Ishikawa (cell line): Measurements from ENCODE around the gene RPL13.

Experiments
- CREB1 ChIP-seq: IDR thresholded peaks from 2 replicates; pipeline ENCODE4 v1.6.1; 2012; ENCODE audit warnings: low read depth
- EP300 ChIP-seq: IDR thresholded peaks from 2 replicates; pipeline ENCODE4 v1.6.1; 2012; ENCODE audit warnings: borderline replicate concordance
- FOXM1 ChIP-seq: IDR thresholded peaks from 2 replicates; pipeline ENCODE4 v1.6.1; 2012; ENCODE audit warnings: low read depth, borderline replicate concordance
- MAX ChIP-seq: IDR thresholded peaks from 2 replicates; pipeline ENCODE4 v1.6.1; 2012
- NFIC ChIP-seq: IDR thresholded peaks from 2 replicates; pipeline ENCODE4 v1.6.1; 2012
- RAD21 ChIP-seq: IDR thresholded peaks from 2 replicates; pipeline ENCODE4 v1.6.1; 2012; ENCODE audit warnings: low read depth
- TAF1 ChIP-seq: IDR thresholded peaks from 2 replicates; pipeline ENCODE4 v1.6.1; 2012; ENCODE audit warnings: low read depth, mild to moderate bottlenecking
- TEAD4 ChIP-seq: IDR thresholded peaks from 2 replicates; pipeline ENCODE4 v1.6.1; 2012
- YY1 ChIP-seq: IDR thresholded peaks from 2 replicates; pipeline ENCODE4 v1.6.1; 2012; ENCODE audit warnings: low read depth
- ZBTB7A ChIP-seq: IDR thresholded peaks from 2 replicates; pipeline ENCODE4 v1.6.1; 2012; ENCODE audit warnings: low read depth
- TF ChIP-seq, protein P1 (sequence below): IDR thresholded peaks from 2 replicates; pipeline ENCODE4 v1.6.1; 2012
- TF ChIP-seq, protein P2 (sequence below): IDR thresholded peaks from 2 replicates; pipeline ENCODE4 v1.6.1; 2012; ENCODE audit warnings: low read depth, mild to moderate bottlenecking

- TF ChIP-seq TAF1 (no peak), CREB1 (no peak), RAD21 (no peak), FOXM1 (no peak), YY1 (no peak), MAX (no peak), NFIC (no peak), ZBTB7A (no peak), TEAD4 (no peak), EP300 (no peak)
- TF ChIP-seq, protein P1, sequence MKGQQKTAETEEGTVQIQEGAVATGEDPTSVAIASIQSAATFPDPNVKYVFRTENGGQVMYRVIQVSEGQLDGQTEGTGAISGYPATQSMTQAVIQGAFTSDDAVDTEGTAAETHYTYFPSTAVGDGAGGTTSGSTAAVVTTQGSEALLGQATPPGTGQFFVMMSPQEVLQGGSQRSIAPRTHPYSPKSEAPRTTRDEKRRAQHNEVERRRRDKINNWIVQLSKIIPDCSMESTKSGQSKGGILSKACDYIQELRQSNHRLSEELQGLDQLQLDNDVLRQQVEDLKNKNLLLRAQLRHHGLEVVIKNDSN = no peak
- TF ChIP-seq, protein P2, sequence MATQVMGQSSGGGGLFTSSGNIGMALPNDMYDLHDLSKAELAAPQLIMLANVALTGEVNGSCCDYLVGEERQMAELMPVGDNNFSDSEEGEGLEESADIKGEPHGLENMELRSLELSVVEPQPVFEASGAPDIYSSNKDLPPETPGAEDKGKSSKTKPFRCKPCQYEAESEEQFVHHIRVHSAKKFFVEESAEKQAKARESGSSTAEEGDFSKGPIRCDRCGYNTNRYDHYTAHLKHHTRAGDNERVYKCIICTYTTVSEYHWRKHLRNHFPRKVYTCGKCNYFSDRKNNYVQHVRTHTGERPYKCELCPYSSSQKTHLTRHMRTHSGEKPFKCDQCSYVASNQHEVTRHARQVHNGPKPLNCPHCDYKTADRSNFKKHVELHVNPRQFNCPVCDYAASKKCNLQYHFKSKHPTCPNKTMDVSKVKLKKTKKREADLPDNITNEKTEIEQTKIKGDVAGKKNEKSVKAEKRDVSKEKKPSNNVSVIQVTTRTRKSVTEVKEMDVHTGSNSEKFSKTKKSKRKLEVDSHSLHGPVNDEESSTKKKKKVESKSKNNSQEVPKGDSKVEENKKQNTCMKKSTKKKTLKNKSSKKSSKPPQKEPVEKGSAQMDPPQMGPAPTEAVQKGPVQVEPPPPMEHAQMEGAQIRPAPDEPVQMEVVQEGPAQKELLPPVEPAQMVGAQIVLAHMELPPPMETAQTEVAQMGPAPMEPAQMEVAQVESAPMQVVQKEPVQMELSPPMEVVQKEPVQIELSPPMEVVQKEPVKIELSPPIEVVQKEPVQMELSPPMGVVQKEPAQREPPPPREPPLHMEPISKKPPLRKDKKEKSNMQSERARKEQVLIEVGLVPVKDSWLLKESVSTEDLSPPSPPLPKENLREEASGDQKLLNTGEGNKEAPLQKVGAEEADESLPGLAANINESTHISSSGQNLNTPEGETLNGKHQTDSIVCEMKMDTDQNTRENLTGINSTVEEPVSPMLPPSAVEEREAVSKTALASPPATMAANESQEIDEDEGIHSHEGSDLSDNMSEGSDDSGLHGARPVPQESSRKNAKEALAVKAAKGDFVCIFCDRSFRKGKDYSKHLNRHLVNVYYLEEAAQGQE = no peak
Observed at GRCh38 chr16:89581861-89582563, 21.5 kb downstream of the RPL13 start.
